Activated CD4-positive, alpha-beta T cell treated with anti-CD3 and anti-CD28 coated beads, Interleukin-2, amount 10 ng/mL, durations not matched to agents 7 days and 5 days (primary cell): ENCODE results near the gene APMAP. TPM values are rescaled to one million over a fixed set of nuclear protein-coding genes. Genes with fewer than 3 reads are reported as not detected.

Source experiments
- CTCF ChIA-PET: fragments of 350-600 bp; sonication (Branson Sonifier 250); formaldehyde crosslinking; loops from one replicate; lab custom pipeline; 2021; ENCODE audit warnings: antibody characterized with exemption; lab: Charles Lee
- POLR2A ChIA-PET: fragments of 350-600 bp; sonication (Branson Sonifier 250); formaldehyde crosslinking; loops from one replicate; lab custom pipeline; 2021; ENCODE audit warnings: antibody characterized with exemption; lab: Charles Lee
- DNase-seq: peaks from one replicate; pipeline ENCODE4 v3.0.0-alpha.2; 2020
- H3K27ac Mint-ChIP-seq: one replicate; pipeline ENCODE4 v1.8.0; 2021; ENCODE audit warnings: mild to moderate bottlenecking, moderate library complexity, mixed read lengths
- H3K27me3 Mint-ChIP-seq: one replicate; pipeline ENCODE4 v1.8.0; 2021; ENCODE audit warnings: mixed read lengths
- H3K36me3 Mint-ChIP-seq: one replicate; pipeline ENCODE4 v1.8.0; 2021; ENCODE audit warnings: low read depth, mixed read lengths
- H3K4me1 Mint-ChIP-seq: one replicate; pipeline ENCODE4 v1.8.0; 2021; ENCODE audit warnings: mixed read lengths
- H3K4me3 Mint-ChIP-seq: one replicate; pipeline ENCODE4 v1.8.0; 2021; ENCODE audit warnings: mild to moderate bottlenecking, moderate library complexity, mixed read lengths
- H3K9me3 Mint-ChIP-seq: one replicate; pipeline ENCODE4 v1.8.0; 2021; ENCODE audit warnings: mixed read lengths
- total RNA-seq, 2 experiments: library from RNA; stranded (reverse); gene quantifications; one replicate each; pipeline ENCODE4 v1.2.3, GENCODE V29; 2021

APMAP gene
- total RNA-seq, 2 experiments from 2014 or later, result 38.7 to 41.3 TPM

- peaks cover 52% of the 10 kb centered on the region for H3K4me1 Mint-ChIP-seq
- ChIA-PET CTCF (interaction anchor here (0.7 to 2.5 kb wide), 6 partner anchors 9 to 341 kb away, joined by 3 to 10 read pairs (median 5); partner anchors contain the start of gene ACSS1), POLR2A (interaction anchor here (0.6 to 0.7 kb wide), 3 partner anchors 9 to 291 kb away, joined by 3 to 5 read pairs (median 3); no protein-coding TSS in a partner anchor)
- DNase-seq, result peak; percentile 61
- H3K36me3 Mint-ChIP-seq, result peaks cover 12% of the 10 kb centered on the region
- H3K27me3 Mint-ChIP-seq, result no peaks in the 10 kb centered on the region
- no peak overlapping the region for H3K4me3 Mint-ChIP-seq
- H3K9me3 Mint-ChIP-seq, result no peaks in the 10 kb centered on the region
- H3K27ac Mint-ChIP-seq, result peak overlapping the region; percentile 88
Observed at GRCh38 chr20:24955045-24955444, 37.5 kb downstream of the APMAP start.

- CTCF ChIA-PET, result interaction anchor here (0.7 to 2.5 kb wide), 6 partner anchors 10 to 341 kb away, joined by 3 to 10 read pairs (median 5); partner anchors contain the start of gene ACSS1
- Mint-ChIP-seq H3K27me3 (no peaks in the 10 kb centered on the region), H3K36me3 (peaks cover 12% of the 10 kb centered on the region), H3K9me3 (no peaks in the 10 kb centered on the region), H3K27ac (peak overlapping the region; percentile 88), H3K4me3 (no peak overlapping the region), H3K4me1 (peaks cover 57% of the 10 kb centered on the region)
- POLR2A ChIA-PET, result interaction anchor here (0.7 kb wide), 1 partner anchor 103 kb away, joined by 3 read pairs; no protein-coding TSS in a partner anchor
- no peak for DNase-seq
Observed at GRCh38 chr20:24954566-24954965, 38.0 kb downstream of the APMAP start.

- Mint-ChIP-seq H3K4me3 (no peak overlapping the region), H3K9me3 (no peaks in the 10 kb centered on the region), H3K27ac (peak overlapping the region; percentile 68), H3K4me1 (peaks cover 61% of the 10 kb centered on the region), H3K27me3 (no peaks in the 10 kb centered on the region), H3K36me3 (peaks cover 12% of the 10 kb centered on the region)
- DNase-seq, result peak; percentile 5
- POLR2A ChIA-PET, result interaction anchor here (0.7 kb wide), 1 partner anchor 103 kb away, joined by 3 read pairs; no protein-coding TSS in a partner anchor
- CTCF ChIA-PET, result interaction anchor here (0.7 to 2.5 kb wide), 5 partner anchors 10 to 104 kb away, joined by 3 to 10 read pairs (median 5); partner anchors contain the start of gene ACSS1
Observed at GRCh38 chr20:24954151-24954550, 38.4 kb downstream of the APMAP start.

GRCh38 chr20:24953621-24954133 lies 38.9 kb downstream of the APMAP start:
- ChIA-PET CTCF (interaction anchor here (0.8 to 2.5 kb wide), 4 partner anchors 11 to 27 kb away, joined by 3 to 10 read pairs (median 4); no protein-coding TSS in a partner anchor), POLR2A (no interaction called here)
- H3K27me3 Mint-ChIP-seq, result no peaks in the 10 kb centered on the region
- H3K27ac Mint-ChIP-seq, result peak overlapping the region; percentile 68
- peak; percentile 5 for DNase-seq
- H3K4me3 Mint-ChIP-seq, result no peak overlapping the region
- peaks cover 66% of the 10 kb centered on the region for H3K4me1 Mint-ChIP-seq
- H3K36me3 Mint-ChIP-seq, result peaks cover 14% of the 10 kb centered on the region
- H3K9me3 Mint-ChIP-seq, result peaks cover under 1% of the 10 kb centered on the region

GRCh38 chr20:24953209-24953575 lies 39.4 kb downstream of the APMAP start:
- peak; percentile 1 for DNase-seq
- ChIA-PET CTCF (interaction anchor here (0.8 to 2.5 kb wide), 3 partner anchors 11 to 27 kb away, joined by 3 to 10 read pairs (median 3); no protein-coding TSS in a partner anchor), POLR2A (no interaction called here)
- peaks cover 71% of the 10 kb centered on the region for H3K4me1 Mint-ChIP-seq
- peak overlapping the region; percentile 41 for H3K27ac Mint-ChIP-seq
- H3K9me3 Mint-ChIP-seq, result peaks cover 3% of the 10 kb centered on the region
- no peak overlapping the region for H3K4me3 Mint-ChIP-seq
- no peaks in the 10 kb centered on the region for H3K27me3 Mint-ChIP-seq
- H3K36me3 Mint-ChIP-seq, result peaks cover 18% of the 10 kb centered on the region

GRCh38 chr20:24952376-24953208 lies 40.0 kb downstream of the APMAP start:
- peaks cover 8% of the 10 kb centered on the region for H3K9me3 Mint-ChIP-seq
- H3K4me1 Mint-ChIP-seq, result peaks cover 77% of the 10 kb centered on the region
- H3K4me3 Mint-ChIP-seq, result no peak overlapping the region
- H3K27me3 Mint-ChIP-seq, result no peaks in the 10 kb centered on the region
- H3K27ac Mint-ChIP-seq, result peak overlapping the region; percentile 84
- peak; percentile 4 for DNase-seq
- ChIA-PET CTCF (interaction anchor here (0.7 to 2.5 kb wide), 3 partner anchors 21 to 28 kb away, joined by 3 to 10 read pairs (median 3); no protein-coding TSS in a partner anchor), POLR2A (no interaction called here)
- H3K36me3 Mint-ChIP-seq, result peaks cover 24% of the 10 kb centered on the region

- no peaks in the 10 kb centered on the region for H3K27me3 Mint-ChIP-seq
- H3K27ac Mint-ChIP-seq, result peak overlapping the region; percentile 84
- peak; percentile 4 for DNase-seq
- H3K4me1 Mint-ChIP-seq, result peaks cover 81% of the 10 kb centered on the region
- peaks cover 34% of the 10 kb centered on the region for H3K36me3 Mint-ChIP-seq
- H3K9me3 Mint-ChIP-seq, result peaks cover 18% of the 10 kb centered on the region
- ChIA-PET POLR2A (no interaction called here), CTCF (interaction anchor here (0.6 kb wide), 1 partner anchor 20 kb away, joined by 3 read pairs; no protein-coding TSS in a partner anchor)
- H3K4me3 Mint-ChIP-seq, result no peak overlapping the region
Observed at GRCh38 chr20:24951536-24952083, 40.9 kb downstream of the APMAP start.

GRCh38 chr20:24950836-24951525 lies 41.6 kb downstream of the APMAP start:
- H3K9me3 Mint-ChIP-seq, result peaks cover 24% of the 10 kb centered on the region
- H3K36me3 Mint-ChIP-seq, result peaks cover 40% of the 10 kb centered on the region
- peak overlapping the region; percentile 84 for H3K27ac Mint-ChIP-seq
- POLR2A ChIA-PET, result no interaction called here
- H3K27me3 Mint-ChIP-seq, result no peaks in the 10 kb centered on the region
- H3K4me3 Mint-ChIP-seq, result peak overlapping the region; percentile 40
- CTCF ChIA-PET, result interaction anchor here (0.9 to 1.0 kb wide), 2 partner anchors 10 to 29 kb away, joined by 3 read pairs; no protein-coding TSS in a partner anchor
- peaks cover 78% of the 10 kb centered on the region for H3K4me1 Mint-ChIP-seq
- peak; percentile 3 for DNase-seq

- Mint-ChIP-seq H3K27ac (peak overlapping the region; percentile 88), H3K4me1 (peaks cover 79% of the 10 kb centered on the region), H3K4me3 (peak overlapping the region; percentile 71), H3K27me3 (no peaks in the 10 kb centered on the region), H3K36me3 (peaks cover 47% of the 10 kb centered on the region), H3K9me3 (peaks cover 31% of the 10 kb centered on the region)
- CTCF ChIA-PET, result interaction anchor here (0.9 to 1.3 kb wide), 3 partner anchors 10 to 30 kb away, joined by 3 to 4 read pairs (median 3); no protein-coding TSS in a partner anchor
- peak; percentile 5 for DNase-seq
- POLR2A ChIA-PET, result no interaction called here
Observed at GRCh38 chr20:24950128-24950835, 42.3 kb downstream of the APMAP start.

GRCh38 chr20:24949756-24950127 lies 42.8 kb downstream of the APMAP start:
- Mint-ChIP-seq H3K4me1 (peaks cover 77% of the 10 kb centered on the region), H3K36me3 (peaks cover 45% of the 10 kb centered on the region), H3K9me3 (peaks cover 35% of the 10 kb centered on the region), H3K27ac (peak overlapping the region; percentile 88), H3K27me3 (no peaks in the 10 kb centered on the region), H3K4me3 (peak overlapping the region; percentile 71)
- peak; percentile 12 for DNase-seq
- CTCF ChIA-PET, result interaction anchor here (0.9 to 1.3 kb wide), 3 partner anchors 11 to 12 kb away, joined by 3 to 4 read pairs (median 4); no protein-coding TSS in a partner anchor
- POLR2A ChIA-PET, result no interaction called here

GRCh38 chr20:24948939-24949679 lies 43.4 kb downstream of the APMAP start, which contains the start of gene CST7:
CST7 (plus strand) TSS chr20:24949269; CDS start chr20:24949506, 237 bp downstream.
- H3K36me3 Mint-ChIP-seq, result peaks cover 48% of the 10 kb centered on the region
- peaks cover 40% of the 10 kb centered on the region for H3K9me3 Mint-ChIP-seq
- CTCF ChIA-PET, result interaction anchor here (0.9 to 1.3 kb wide), 2 partner anchors 12 kb away, joined by 4 read pairs; no protein-coding TSS in a partner anchor
- DNase-seq, result peak; percentile 84
- peak within 1 kb of the TSS; percentile 88 for H3K27ac Mint-ChIP-seq
- peaks cover 74% of the 10 kb centered on the region for H3K4me1 Mint-ChIP-seq
- peak within 1 kb of the TSS; percentile 71 for H3K4me3 Mint-ChIP-seq
- peaks cover 2% of the 10 kb centered on the region for H3K27me3 Mint-ChIP-seq
- POLR2A ChIA-PET, result no interaction called here
